BLaER1 (cell line): Measurements from ENCODE around the gene GNAL.

Experiments used
- H3K27ac ChIP-seq: shearing (Covaris generic); formaldehyde crosslinking; 2 replicates; pipeline ENCODE4 v1.8.1; 2022
- H3K27me3 ChIP-seq: shearing (Covaris generic); formaldehyde crosslinking; 2 replicates; pipeline ENCODE4 v1.8.1; 2022
- H3K36me3 ChIP-seq: shearing (Covaris generic); formaldehyde crosslinking; 2 replicates; pipeline ENCODE4 v1.8.1; 2022
- H3K4me1 ChIP-seq: shearing (Covaris generic); formaldehyde crosslinking; 2 replicates; pipeline ENCODE4 v1.8.1; 2022
- H3K4me2 ChIP-seq: shearing (Covaris generic); formaldehyde crosslinking; 2 replicates; pipeline ENCODE4 v1.8.1; 2022
- H3K4me3 ChIP-seq: shearing (Covaris generic); formaldehyde crosslinking; 2 replicates; pipeline ENCODE4 v1.8.1; 2022
- H3K9ac ChIP-seq: shearing (Covaris generic); formaldehyde crosslinking; 2 replicates; pipeline ENCODE4 v1.8.1; 2022
- H3K9me3 ChIP-seq: shearing (Covaris generic); formaldehyde crosslinking; 2 replicates; pipeline ENCODE4 v1.8.1; 2022
- H4K20me1 ChIP-seq: shearing (Covaris generic); formaldehyde crosslinking; 2 replicates; pipeline ENCODE4 v1.8.1; 2022
- Cebpa-rat ChIP-seq: shearing (Covaris generic); IDR thresholded peaks from 2 replicates; pipeline ENCODE4 v1.8.1; 2022

Gene GNAL

GRCh38 chr18:11932393-11932792, 243.3 kb downstream of the GNAL start:
- no peaks in the 10 kb centered on the region for H3K9me3 ChIP-seq
- H3K4me2 ChIP-seq = no peak overlapping the region
- H3K27me3 ChIP-seq = no peaks in the 10 kb centered on the region
- H3K27ac ChIP-seq = no peak overlapping the region
- no peaks in the 10 kb centered on the region for H3K36me3 ChIP-seq
- H3K9ac ChIP-seq = no peak overlapping the region
- no peak for TF ChIP-seq Cebpa-rat
- no peaks in the 10 kb centered on the region for H3K4me1 ChIP-seq
- no peaks in the 10 kb centered on the region for H4K20me1 ChIP-seq
- no peak overlapping the region for H3K4me3 ChIP-seq
